ENCODE measurements around the gene NUP210. TPM values are rescaled to one million over a fixed set of nuclear protein-coding genes. Genes with fewer than 3 reads are reported as not detected.

NUP210 gene
- polyA plus RNA-seq, 2 donors: 5.7 to 5.9 TPM

GRCh38 chr3:13347390-13347950 is 72.7 kb downstream of the NUP210 start:
- H3K9me3 ChIP-seq (ENCODE audit: control insufficient read depth in 2 of 2, insufficient read depth in 1 of 2, low read depth in 1 of 2, low read length in 1 of 2): no peaks in the 10 kb centered on the region
- no peak overlapping the region for H3K27ac ChIP-seq (ENCODE audit: low read depth in 2 of 2, low read length in 1 of 2)
- H3K36me3 ChIP-seq (ENCODE audit: control insufficient read depth in 2 of 2, insufficient read depth in 2 of 2, low read length in 1 of 2): peaks cover 0 to 11% of the 10 kb centered on the region in 2 donors
- no peak overlapping the region for H3K4me3 ChIP-seq (ENCODE audit: low read depth in 1 of 2, low read length in 2 of 2)
- no peaks in the 10 kb centered on the region for H3K27me3 ChIP-seq (ENCODE audit: control insufficient read depth in 1 of 2, insufficient read depth in 2 of 2, low read length in 2 of 2)
- H3K4me1 ChIP-seq (ENCODE audit: control insufficient read depth in 2 of 2, insufficient read depth in 2 of 2, low read length in 1 of 2): peaks cover 0 to 7% of the 10 kb centered on the region in 2 donors
- whole genome bisulfite sequencing, 2 donors: 79 to 83% methylated on average over 15 of the region's 15 CpGs

DNA sequence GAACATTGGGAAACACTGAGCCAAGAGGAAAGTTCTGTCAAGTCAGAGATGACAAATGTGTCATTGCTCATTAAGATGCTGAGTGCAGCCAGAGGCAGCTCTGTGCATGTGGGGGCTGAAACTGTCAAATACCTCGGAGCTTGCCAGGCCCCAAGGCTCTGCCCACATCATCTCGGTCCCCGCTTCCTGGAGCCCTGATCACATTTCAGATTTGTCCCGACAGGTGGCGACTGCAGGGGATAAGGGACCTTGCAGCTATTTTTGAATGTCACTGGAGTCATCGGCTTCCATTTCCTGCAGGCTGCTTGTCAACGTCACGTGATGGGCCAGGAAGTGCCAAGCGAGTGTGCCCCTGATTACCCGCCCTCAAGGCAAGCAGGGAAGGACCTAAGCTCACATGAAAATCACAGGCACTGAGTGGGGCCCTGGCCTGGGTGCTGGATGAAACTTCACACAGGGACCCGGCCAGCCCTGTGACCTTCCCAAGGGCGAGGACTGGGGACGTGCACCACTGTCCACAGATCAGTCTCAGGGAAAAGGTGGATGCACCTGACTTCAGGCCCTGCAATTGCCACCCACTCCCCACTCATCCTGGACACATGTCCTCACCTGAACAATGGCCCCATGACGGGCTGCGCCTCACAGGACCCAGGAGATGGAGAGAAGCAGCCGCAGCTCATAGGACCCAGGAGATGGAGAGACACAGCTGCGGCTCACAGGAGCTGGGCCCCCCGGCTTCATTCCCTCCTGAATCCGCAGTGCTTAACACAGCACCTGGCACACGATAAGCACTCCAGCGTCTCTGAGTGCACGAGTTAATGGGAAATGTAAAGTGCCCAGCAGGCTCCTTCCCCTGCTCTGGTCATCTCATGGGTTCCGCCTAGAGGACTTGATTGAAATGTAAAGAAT is 73.4 kb downstream of the NUP210 start:
- no peak overlapping the region for H3K27ac ChIP-seq (ENCODE audit: low read depth in 2 of 2, low read length in 1 of 2)
- H3K36me3 ChIP-seq (ENCODE audit: control insufficient read depth in 2 of 2, insufficient read depth in 2 of 2, low read length in 1 of 2): peaks cover 0 to 4% of the 10 kb centered on the region in 2 donors
- no peaks in the 10 kb centered on the region for H3K9me3 ChIP-seq (ENCODE audit: control insufficient read depth in 2 of 2, insufficient read depth in 1 of 2, low read depth in 1 of 2, low read length in 1 of 2)
- no peaks in the 10 kb centered on the region for H3K27me3 ChIP-seq (ENCODE audit: control insufficient read depth in 1 of 2, insufficient read depth in 2 of 2, low read length in 2 of 2)
- H3K4me1 ChIP-seq (ENCODE audit: control insufficient read depth in 2 of 2, insufficient read depth in 2 of 2, low read length in 1 of 2): peaks cover 0 to 7% of the 10 kb centered on the region in 2 donors
- 62 to 70% methylated on average over 23 of the region's 23 CpGs for WGBS, 2 donors
- H3K4me3 ChIP-seq (ENCODE audit: low read depth in 1 of 2, low read length in 2 of 2): no peak overlapping the region

DNA sequence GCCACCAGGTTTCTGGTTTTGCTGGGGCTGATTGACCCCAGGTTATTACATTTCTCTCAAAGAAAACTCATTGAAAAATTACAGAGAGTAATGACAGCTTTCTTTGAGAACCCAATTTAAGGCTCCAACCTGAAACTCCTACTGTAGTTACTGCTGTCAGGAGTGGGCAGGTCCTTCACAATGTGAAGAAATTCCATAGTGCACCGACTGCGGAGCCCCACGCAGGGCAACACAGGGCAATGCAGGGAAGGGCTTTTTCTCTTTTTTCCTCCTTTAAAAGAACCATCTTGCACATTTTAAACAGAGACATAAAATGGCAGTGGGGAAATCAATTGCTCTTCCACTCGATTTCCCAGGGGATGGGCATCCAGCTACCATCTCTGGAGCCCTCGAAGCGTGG is 74.3 kb downstream of the NUP210 start:
- WGBS, 2 donors: 94 to 96% methylated on average over 6 of the region's 6 CpGs
- no peaks in the 10 kb centered on the region for H3K9me3 ChIP-seq (ENCODE audit: control insufficient read depth in 2 of 2, insufficient read depth in 1 of 2, low read depth in 1 of 2, low read length in 1 of 2)
- no peak overlapping the region for H3K4me3 ChIP-seq (ENCODE audit: low read depth in 1 of 2, low read length in 2 of 2)
- H3K36me3 ChIP-seq (ENCODE audit: control insufficient read depth in 2 of 2, insufficient read depth in 2 of 2, low read length in 1 of 2): peaks cover 0 to 3% of the 10 kb centered on the region in 2 donors
- H3K27me3 ChIP-seq (ENCODE audit: control insufficient read depth in 1 of 2, insufficient read depth in 2 of 2, low read length in 2 of 2): no peaks in the 10 kb centered on the region
- no peak overlapping the region for H3K27ac ChIP-seq (ENCODE audit: low read depth in 2 of 2, low read length in 1 of 2)
- peaks cover 0 to 7% of the 10 kb centered on the region in 2 donors for H3K4me1 ChIP-seq (ENCODE audit: control insufficient read depth in 2 of 2, insufficient read depth in 2 of 2, low read length in 1 of 2)

DNA sequence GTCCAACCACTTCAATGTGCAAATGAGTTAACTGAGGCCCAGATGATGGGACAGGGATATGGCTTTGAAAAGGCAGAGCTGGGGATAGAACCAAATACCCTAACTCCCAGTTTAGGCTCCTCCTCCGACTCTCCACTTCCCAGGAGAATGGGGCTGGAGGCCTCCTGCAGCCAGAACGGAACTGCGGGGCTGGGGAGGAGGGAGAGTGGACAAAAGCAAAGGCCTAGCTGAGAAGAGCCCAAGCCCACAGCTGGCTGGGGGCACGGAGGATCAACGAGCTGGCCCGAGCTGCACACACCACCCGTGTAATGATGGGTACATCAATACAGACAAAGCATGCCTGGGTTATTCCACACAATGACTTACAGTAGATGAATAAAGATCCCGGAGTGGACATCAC is 74.8 kb downstream of the NUP210 start:
- WGBS, 2 donors: 93 to 95% methylated on average over 8 of the region's 8 CpGs
- Histone ChIP-seq H3K4me1 (ENCODE audit: control insufficient read depth in 2 of 2, insufficient read depth in 2 of 2, low read length in 1 of 2) (peaks cover 0 to 7% of the 10 kb centered on the region in 2 donors), H3K36me3 (ENCODE audit: control insufficient read depth in 2 of 2, insufficient read depth in 2 of 2, low read length in 1 of 2) (peaks cover 0 to 3% of the 10 kb centered on the region in 2 donors)

DNA sequence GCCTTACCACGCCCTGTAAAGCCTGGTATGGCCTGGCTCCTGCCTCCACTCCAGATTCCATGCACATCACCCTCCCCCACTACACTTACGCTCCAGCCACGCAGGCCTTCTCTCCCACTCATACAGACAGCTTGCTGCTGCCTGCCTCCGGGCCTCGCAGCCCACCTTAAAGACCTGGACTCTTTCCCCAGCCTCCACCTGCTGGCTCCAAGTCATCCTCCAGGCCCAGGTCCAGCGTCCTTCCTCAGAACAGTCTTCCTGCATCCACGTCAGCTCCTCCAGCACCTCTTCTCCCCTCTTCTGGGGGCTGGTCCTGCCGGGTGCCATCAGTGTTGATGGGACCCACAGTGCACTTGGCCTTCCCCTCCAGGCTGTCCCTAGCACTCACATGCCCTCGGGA is 75.5 kb downstream of the NUP210 start:
- Histone ChIP-seq H3K27ac (ENCODE audit: low read depth in 2 of 2, low read length in 1 of 2) (no peak overlapping the region), H3K4me3 (ENCODE audit: low read depth in 1 of 2, low read length in 2 of 2) (no peak overlapping the region), H3K27me3 (ENCODE audit: control insufficient read depth in 1 of 2, insufficient read depth in 2 of 2, low read length in 2 of 2) (no peaks in the 10 kb centered on the region), H3K9me3 (ENCODE audit: control insufficient read depth in 2 of 2, insufficient read depth in 1 of 2, low read depth in 1 of 2, low read length in 1 of 2) (no peaks in the 10 kb centered on the region), H3K4me1 (ENCODE audit: control insufficient read depth in 2 of 2, insufficient read depth in 2 of 2, low read length in 1 of 2) (peaks cover 0 to 7% of the 10 kb centered on the region in 2 donors), H3K36me3 (ENCODE audit: control insufficient read depth in 2 of 2, insufficient read depth in 2 of 2, low read length in 1 of 2) (peaks cover 0 to 9% of the 10 kb centered on the region in 2 donors)
- WGBS, 2 donors: 94 to 98% methylated on average over 9 of the region's 9 CpGs

More for the DNA sequence above, 74.8 kb downstream of the NUP210 start:
- Histone ChIP-seq H3K9me3 (ENCODE audit: control insufficient read depth in 2 of 2, insufficient read depth in 1 of 2, low read depth in 1 of 2, low read length in 1 of 2) (no peaks in the 10 kb centered on the region), H3K27me3 (ENCODE audit: control insufficient read depth in 1 of 2, insufficient read depth in 2 of 2, low read length in 2 of 2) (no peaks in the 10 kb centered on the region), H3K27ac (ENCODE audit: low read depth in 2 of 2, low read length in 1 of 2) (no peak overlapping the region), H3K4me3 (ENCODE audit: low read depth in 1 of 2, low read length in 2 of 2) (no peak overlapping the region)

DNA sequence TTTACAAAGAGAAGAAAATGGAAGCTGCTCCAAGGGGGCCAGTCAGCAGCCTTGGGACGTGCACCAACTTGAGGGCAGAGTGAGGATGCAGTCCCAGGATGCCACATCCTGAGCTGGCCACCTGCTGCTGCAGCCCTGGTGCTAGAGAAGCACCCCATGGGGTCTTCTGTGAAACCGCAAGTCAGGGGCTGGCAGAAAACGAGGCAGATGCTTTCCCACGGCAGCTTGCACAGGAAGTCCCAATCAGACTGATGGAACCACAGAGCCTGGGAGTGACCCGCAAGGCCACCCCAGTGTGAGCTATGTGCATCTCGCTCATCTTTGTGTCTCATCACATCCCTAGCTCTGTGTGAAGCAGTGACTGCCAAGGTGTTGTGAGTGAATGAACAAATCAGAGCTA is 76.5 kb downstream of the NUP210 start:
- Histone ChIP-seq H3K27me3 (ENCODE audit: control insufficient read depth in 1 of 2, insufficient read depth in 2 of 2, low read length in 2 of 2) (no peaks in the 10 kb centered on the region), H3K9me3 (ENCODE audit: control insufficient read depth in 2 of 2, insufficient read depth in 1 of 2, low read depth in 1 of 2, low read length in 1 of 2) (no peaks in the 10 kb centered on the region), H3K27ac (ENCODE audit: low read depth in 2 of 2, low read length in 1 of 2) (no peak overlapping the region), H3K4me3 (ENCODE audit: low read depth in 1 of 2, low read length in 2 of 2) (no peak overlapping the region), H3K4me1 (ENCODE audit: control insufficient read depth in 2 of 2, insufficient read depth in 2 of 2, low read length in 1 of 2) (peaks cover 0 to 7% of the 10 kb centered on the region in 2 donors), H3K36me3 (ENCODE audit: control insufficient read depth in 2 of 2, insufficient read depth in 2 of 2, low read length in 1 of 2) (peaks cover 0 to 13% of the 10 kb centered on the region in 2 donors)
- 72 to 78% methylated on average over 6 of the region's 6 CpGs for WGBS, 2 donors

DNA sequence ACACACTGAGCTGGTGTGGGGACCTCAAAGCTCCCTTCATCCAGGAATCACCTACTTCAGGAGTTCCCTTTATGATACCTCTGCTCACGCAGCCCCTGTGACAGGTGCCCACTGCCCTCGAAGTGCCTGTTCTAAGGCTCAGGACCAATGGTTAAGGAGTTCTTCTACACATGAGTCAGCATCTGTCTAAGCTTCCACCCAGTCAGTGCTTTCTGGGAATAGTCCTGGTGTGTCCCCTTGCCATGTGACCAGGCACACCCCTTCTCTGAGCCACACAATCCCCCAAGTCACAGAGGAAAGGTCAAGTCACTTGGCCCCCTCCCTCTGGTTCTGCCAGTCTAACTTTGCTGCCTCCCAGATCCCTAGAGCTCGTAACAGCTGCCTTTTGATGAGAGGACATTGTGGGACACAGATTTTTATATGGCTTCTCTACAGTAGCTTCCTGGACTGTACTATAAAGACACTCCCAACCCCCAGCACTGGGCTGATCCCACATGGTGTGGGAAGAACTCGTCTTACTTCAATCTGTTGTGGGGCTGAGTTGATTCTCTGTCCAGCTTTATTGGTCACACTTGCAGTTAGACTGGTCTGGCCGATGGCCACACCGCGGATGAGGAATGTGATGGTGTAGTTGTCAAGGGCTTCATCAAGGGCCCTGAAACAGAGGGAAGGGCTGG is 78.8 kb downstream of the NUP210 start:
- Histone ChIP-seq H3K4me3 (ENCODE audit: low read depth in 1 of 2, low read length in 2 of 2) (no peak overlapping the region), H3K27me3 (ENCODE audit: control insufficient read depth in 1 of 2, insufficient read depth in 2 of 2, low read length in 2 of 2) (no peaks in the 10 kb centered on the region), H3K36me3 (ENCODE audit: control insufficient read depth in 2 of 2, insufficient read depth in 2 of 2, low read length in 1 of 2) (peaks cover 0 to 22% of the 10 kb centered on the region in 2 donors), H3K9me3 (ENCODE audit: control insufficient read depth in 2 of 2, insufficient read depth in 1 of 2, low read depth in 1 of 2, low read length in 1 of 2) (no peaks in the 10 kb centered on the region), H3K4me1 (ENCODE audit: control insufficient read depth in 2 of 2, insufficient read depth in 2 of 2, low read length in 1 of 2) (no peaks in the 10 kb centered on the region), H3K27ac (ENCODE audit: low read depth in 2 of 2, low read length in 1 of 2) (no peak overlapping the region)
- WGBS, 2 donors: 93% methylated on average over 7 of the region's 7 CpGs

- no peaks in the 10 kb centered on the region for H3K9me3 ChIP-seq (ENCODE audit: control insufficient read depth in 2 of 2, insufficient read depth in 1 of 2, low read depth in 1 of 2, low read length in 1 of 2)
- WGBS, 2 donors: 96% methylated on average over 20 of the region's 20 CpGs
- H3K4me3 ChIP-seq (ENCODE audit: low read depth in 1 of 2, low read length in 2 of 2): no peak overlapping the region
- no peaks in the 10 kb centered on the region for H3K4me1 ChIP-seq (ENCODE audit: control insufficient read depth in 2 of 2, insufficient read depth in 2 of 2, low read length in 1 of 2)
- H3K27me3 ChIP-seq (ENCODE audit: control insufficient read depth in 1 of 2, insufficient read depth in 2 of 2, low read length in 2 of 2): no peaks in the 10 kb centered on the region
- no peak overlapping the region for H3K27ac ChIP-seq (ENCODE audit: low read depth in 2 of 2, low read length in 1 of 2)
- H3K36me3 ChIP-seq (ENCODE audit: control insufficient read depth in 2 of 2, insufficient read depth in 2 of 2, low read length in 1 of 2): peaks cover 2 to 22% of the 10 kb centered on the region in 2 donors
Observed at GRCh38 chr3:13339833-13340232, 80.3 kb downstream of the NUP210 start.

DNA sequence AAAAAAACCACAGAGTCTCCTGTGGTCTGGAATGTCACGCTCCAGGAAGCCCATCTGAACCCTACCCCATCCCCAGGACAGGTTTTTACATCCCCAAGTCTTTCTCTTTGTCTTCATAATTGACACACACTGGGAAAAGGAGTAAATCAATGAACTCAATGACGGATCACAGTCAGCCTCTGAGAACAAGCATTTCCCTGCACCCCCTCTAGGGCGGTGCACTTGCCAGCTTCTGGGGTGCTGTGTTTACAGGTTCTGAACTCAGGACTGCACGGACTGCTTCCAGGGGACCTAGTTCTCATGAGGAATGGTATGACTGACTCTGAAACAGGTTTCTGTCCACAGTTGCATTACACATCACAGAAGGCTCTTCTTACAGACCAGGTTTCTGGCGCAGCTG is 81.1 kb downstream of the NUP210 start:
- no peaks in the 10 kb centered on the region for H3K4me1 ChIP-seq (ENCODE audit: control insufficient read depth in 2 of 2, insufficient read depth in 2 of 2, low read length in 1 of 2)
- no peak overlapping the region for H3K4me3 ChIP-seq (ENCODE audit: low read depth in 1 of 2, low read length in 2 of 2)
- no peak overlapping the region for H3K27ac ChIP-seq (ENCODE audit: low read depth in 2 of 2, low read length in 1 of 2)
- peaks cover 2 to 19% of the 10 kb centered on the region in 2 donors for H3K36me3 ChIP-seq (ENCODE audit: control insufficient read depth in 2 of 2, insufficient read depth in 2 of 2, low read length in 1 of 2)
- no peaks in the 10 kb centered on the region for H3K9me3 ChIP-seq (ENCODE audit: control insufficient read depth in 2 of 2, insufficient read depth in 1 of 2, low read depth in 1 of 2, low read length in 1 of 2)
- H3K27me3 ChIP-seq (ENCODE audit: control insufficient read depth in 1 of 2, insufficient read depth in 2 of 2, low read length in 2 of 2): no peaks in the 10 kb centered on the region
- 92 to 94% methylated on average over 5 of the region's 5 CpGs for WGBS, 2 donors
